Hepatocyte (in vitro differentiated cells): ENCODE data around the gene ERBB4.

Source experiments
- CTCF ChIP-seq: fragments of 200-600 bp; sonication (generic); IDR thresholded peaks from 2 replicates; pipeline ENCODE4 v1.5.1; 2016; ENCODE audit warnings: antibody characterized with exemption, mild to moderate bottlenecking; ENCODE audit not compliant: poor library complexity
- EZH2 ChIP-seq: fragments of 200-600 bp; sonication (generic); IDR thresholded peaks from 2 replicates; pipeline ENCODE4 v1.6.1; 2016; ENCODE audit warnings: antibody characterized with exemption, mild to moderate bottlenecking, borderline replicate concordance
- EZH2phosphoT487 ChIP-seq: fragments of 200-600 bp; sonication (generic); IDR thresholded peaks from one replicate; pipeline ENCODE4 v1.6.1; 2018; ENCODE audit warnings: antibody characterized with exemption, mild to moderate bottlenecking, low read depth, moderate library complexity; ENCODE audit not compliant: unreplicated experiment, severe bottlenecking

- no peak for TF ChIP-seq EZH2
- TF ChIP-seq CTCF = no peak
- TF ChIP-seq EZH2phosphoT487 = no peak
Measured at GRCh38 chr2:211822686-211823335, 715.8 kb downstream of the ERBB4 start.
